ENCODE measurements around the gene NNAT. TPM values are rescaled to one million over a fixed set of nuclear protein-coding genes. Genes with fewer than 3 reads are reported as not detected.

Gene NNAT
- total and polyA plus RNA-seq, 2 donors (not counting 3 experiments of a cell fraction or from before 2014, with no cell fraction given): 2.3 to 32.9 TPM

GRCh38 chr20:37477041-37477440 is 44.0 kb upstream of the NNAT start:
- Histone ChIP-seq H3K4me1 (ENCODE audit: control insufficient read depth, extremely low read depth, insufficient read depth, low read length) (no peaks in the 10 kb centered on the region), H3K9me3 (replicated peaks; ENCODE audit: control insufficient read depth, insufficient read depth, low read length) (no peaks in the 10 kb centered on the region), H3K9me1 (replicated peaks; ENCODE audit: control insufficient read depth, extremely low read depth, insufficient read depth, low read length) (no peaks in the 10 kb centered on the region), H3K36me3 (ENCODE audit: control insufficient read depth in 2 of 2, extremely low read depth in 1 of 2, insufficient read depth in 2 of 2, low read length in 2 of 2) (no peaks in the 10 kb centered on the region), H2AFZ (ENCODE audit: low read depth, low read length) (no peak overlapping the region), H3K79me2 (ENCODE audit: control insufficient read depth, insufficient read depth, low read length) (no peaks in the 10 kb centered on the region), H3K27me3 (ENCODE audit: control insufficient read depth in 2 of 2, insufficient read depth in 2 of 2, low read length in 2 of 2) (peaks cover 11 to 16% of the 10 kb centered on the region in 2 experiments), H3K4me2 (ENCODE audit: insufficient read depth, low read length) (no peak overlapping the region), H3K9ac (replicated peaks; ENCODE audit: extremely low read depth, insufficient read depth, low read length) (no peak overlapping the region), H3K27ac (ENCODE audit: insufficient read depth, low read depth, low read length) (no peak overlapping the region), H3K4me3 (replicated peaks in 1 of 3; ENCODE audit: insufficient read depth in 1 of 3, low read depth in 1 of 3, low read length in 3 of 3) (no peak overlapping the region), H4K20me1 (replicated peaks; ENCODE audit: control insufficient read depth, extremely low read depth, insufficient read depth, low read length) (no peaks in the 10 kb centered on the region)
- POLR2A ChIA-PET: no interaction called here
- CTCF ChIA-PET: interaction anchor here (0.7 to 1.1 kb wide), 3 partner anchors 8 to 17 kb away, joined by 3 to 4 read pairs (median 4); no protein-coding TSS in a partner anchor
- BruUV-seq (replicated peaks): no TSS peak
- intact Hi-C loops (cut with micrococcal nuclease): no loop called here
- TF ChIP-seq JUN (IDR thresholded peaks at IDR 0.05; ENCODE audit: borderline replicate concordance, insufficient read depth, insufficient read length, low read depth): no peak
- no peak for TF ChIP-seq MYC (IDR thresholded peaks at IDR 0.05; ENCODE audit: low read depth, low read length)
- no peak for TF ChIP-seq POLR2AphosphoS5 (IDR thresholded peaks at IDR 0.05; ENCODE audit: insufficient read depth, low read depth, low read length)
- TF ChIP-seq CTCF (IDR thresholded peaks at IDR 0.05; ENCODE audit: extremely low read depth in 1 of 2, insufficient read depth in 1 of 2, low read depth in 1 of 2, low read length in 2 of 2): no peak
- no peak for TF ChIP-seq GATA2 (IDR thresholded peaks at IDR 0.05; ENCODE audit: insufficient read depth, insufficient read length, low read depth, low read length)
- TF ChIP-seq FOS (IDR thresholded peaks at IDR 0.05; ENCODE audit: borderline replicate concordance, insufficient read depth, low read length): no peak
- no peak for TF ChIP-seq POLR2A (IDR thresholded peaks at IDR 0.05; ENCODE audit: low read depth, low read length)
- TF ChIP-seq EZH2 (IDR thresholded peaks at IDR 0.05; ENCODE audit: borderline replicate concordance, low read depth, low read length, severe bottlenecking): no peak
- TF ChIP-seq MAX (IDR thresholded peaks at IDR 0.05; ENCODE audit: insufficient read depth, insufficient read length): no peak
- DNase-seq (ENCODE audit: low read depth, low spot score) (no peak), FAIRE-seq (no peak)
- dilution Hi-C loops (cut with MboI; ENCODE audit: extremely low pct_ligation_motif_present, low sequenced_read_pairs): no loop called here

Measured in endothelial cell of umbilical vein (primary cell).